GM23338 (cell line): ENCODE data around the gene ZSWIM5. TPM values are rescaled to one million over a fixed set of nuclear protein-coding genes. Genes with fewer than 3 reads are reported as not detected.
"Not testable (repeated sequence)": the region's sequence is repeated elsewhere in the genome, so short reads cannot be mapped to it uniquely, and the experiment has no call there.

Experiments
- ATAC-seq: fragments of 200-7000 bp; cut with Tn5 transposase; 3 replicates; pipeline ENCODE4 v1.9.1; 2020
- DNase-seq: peaks from one replicate; pipeline ENCODE4 v3.0.0-alpha.2; 2015; ENCODE audit warnings: low spot score
- H2AFZ ChIP-seq: fragments of 200-600 bp; sonication (generic); 2 replicates; pipeline ENCODE4 v1.8.0; 2016; ENCODE audit warnings: antibody characterized with exemption, mild to moderate bottlenecking, moderate library complexity
- H3F3A ChIP-seq: fragments of 200-600 bp; sonication (generic); replicated peaks from 2 replicates; pipeline ENCODE4 v1.8.0; 2017; ENCODE audit warnings: antibody characterized with exemption, mixed run types, low read depth
- H3K27ac ChIP-seq: fragments of 200-600 bp; sonication (generic); 2 replicates; pipeline ENCODE4 v1.6.1; 2016; ENCODE audit warnings: low read depth
- H3K27me3 ChIP-seq: fragments of 200-600 bp; sonication (generic); 2 replicates; pipeline ENCODE4 v1.8.0; 2016; ENCODE audit warnings: mild to moderate bottlenecking, mixed run types, moderate library complexity; ENCODE audit not compliant: insufficient read depth
- H3K36me3 ChIP-seq: fragments of 200-600 bp; sonication (generic); 2 replicates; pipeline ENCODE4 v1.8.0; 2016; ENCODE audit warnings: mild to moderate bottlenecking; ENCODE audit not compliant: insufficient read depth
- H3K4me1 ChIP-seq: fragments of 200-600 bp; sonication (generic); 2 replicates; pipeline ENCODE4 v1.8.0; 2016; ENCODE audit warnings: mild to moderate bottlenecking, moderate library complexity; ENCODE audit not compliant: insufficient read depth
- H3K4me2 ChIP-seq: fragments of 200-600 bp; sonication (generic); 2 replicates; pipeline ENCODE4 v1.7.1; 2017; ENCODE audit warnings: mixed run types
- H3K4me3 ChIP-seq: fragments of 200-600 bp; sonication (generic); 2 replicates; pipeline ENCODE4 v1.6.1; 2016; ENCODE audit warnings: mixed run types
- H3K79me2 ChIP-seq: fragments of 200-600 bp; sonication (generic); replicated peaks from 2 replicates; pipeline ENCODE4 v1.8.0; 2017; ENCODE audit warnings: mild to moderate bottlenecking; ENCODE audit not compliant: insufficient read depth
- H3K9me2 ChIP-seq: fragments of 200-600 bp; sonication (generic); 2 replicates; pipeline ENCODE4 v1.8.0; 2017; ENCODE audit not compliant: insufficient read depth
- H4K20me1 ChIP-seq: fragments of 200-600 bp; sonication (generic); replicated peaks from 2 replicates; pipeline ENCODE4 v1.8.0; 2017; ENCODE audit warnings: mild to moderate bottlenecking; ENCODE audit not compliant: insufficient read depth
- H3K27ac Mint-ChIP-seq: 2 replicates; pipeline ENCODE4 v1.8.0; 2020; ENCODE audit warnings: inconsistent platforms, mild to moderate bottlenecking, moderate library complexity, mixed read lengths
- H3K27me3 Mint-ChIP-seq: 3 replicates; pipeline ENCODE4 v1.8.0; 2022; ENCODE audit warnings: low read depth, mild to moderate bottlenecking, moderate library complexity, mixed read lengths, inconsistent platforms; ENCODE audit not compliant: insufficient read depth, poor library complexity
- H3K36me3 Mint-ChIP-seq: 3 replicates; pipeline ENCODE4 v1.8.0; 2021; ENCODE audit warnings: low read depth, mild to moderate bottlenecking, inconsistent platforms, moderate library complexity, mixed read lengths
- H3K4me1 Mint-ChIP-seq: 3 replicates; pipeline ENCODE4 v1.8.0; 2020; ENCODE audit warnings: mild to moderate bottlenecking, inconsistent platforms, mixed read lengths
- H3K4me3 Mint-ChIP-seq: 3 replicates; pipeline ENCODE4 v1.8.0; 2021; ENCODE audit warnings: moderate library complexity, mild to moderate bottlenecking, inconsistent platforms, mixed read lengths
- H3K9me3 Mint-ChIP-seq: 3 replicates; pipeline ENCODE4 v1.8.0; 2020; ENCODE audit warnings: moderate library complexity, mild to moderate bottlenecking, inconsistent platforms, mixed read lengths
- CREB1 ChIP-seq: fragments of 250-450 bp; sonication (Bioruptor Pico); IDR thresholded peaks from 2 replicates; pipeline ENCODE4 v1.5.0; 2020; ENCODE audit warnings: low read depth, mild to moderate bottlenecking, moderate library complexity
- EZH2phosphoT487 ChIP-seq: fragments of 200-600 bp; sonication (generic); IDR thresholded peaks from one replicate; pipeline ENCODE4 v1.8.1; 2018; ENCODE audit warnings: antibody characterized with exemption; ENCODE audit not compliant: unreplicated experiment
- JUNB ChIP-seq: IDR thresholded peaks from one replicate; pipeline ENCODE4 v1.6.1; 2016; ENCODE audit warnings: antibody characterized with exemption; ENCODE audit not compliant: unreplicated experiment
- POLR2AphosphoS5 ChIP-seq: IDR thresholded peaks from 2 replicates; pipeline ENCODE4 v1.6.1; 2016; ENCODE audit warnings: antibody characterized with exemption, low read depth
- STAT1 ChIP-seq: IDR thresholded peaks from one replicate; pipeline ENCODE4 v1.6.1; 2016; ENCODE audit warnings: antibody characterized with exemption; ENCODE audit not compliant: unreplicated experiment
- ZNF331 ChIP-seq: fragments of 250-450 bp; sonication (Bioruptor Pico); IDR thresholded peaks from 2 replicates; pipeline ENCODE4 v1.5.0; 2020; ENCODE audit warnings: low read depth, mild to moderate bottlenecking, moderate library complexity
- polyA plus RNA-seq: library from polyadenylated mRNA; unstranded; fragments of >200 nt; fragmentation: Nextera tagmentation; extraction: Ambion mirVana; gene quantifications from 2 replicates; pipeline ENCODE4 v1.2.1, GENCODE V29; 2016
- total RNA-seq: library from RNA; depleted of rRNA; stranded (reverse); fragments of >200 nt; shearing (Covaris generic); gene quantifications from 2 replicates; pipeline ENCODE4 v1.2.3, GENCODE V29; 2014
- TF ChIP-seq, protein P1 (sequence below), 2 experiments: fragments of 200-600 bp in 1 of 2; sonication (generic) in 1 of 2; conservative IDR thresholded peaks; 2 replicates each; pipeline versions ENCODE4 v1.5.1 to v1.6.1; 2016 to 2017; ENCODE audit warnings: antibody characterized with exemption in 2 of 2, low read depth in 2 of 2, mild to moderate bottlenecking in 2 of 2, moderate library complexity in 1 of 2
- TF ChIP-seq, protein P2 (sequence below): fragments of 250-450 bp; sonication (Bioruptor Pico); IDR thresholded peaks from 2 replicates; pipeline ENCODE4 v1.5.0; 2020; ENCODE audit warnings: mild to moderate bottlenecking, moderate library complexity

The ZSWIM5 gene
- total and polyA plus RNA-seq, 2 experiments from 2014 or later, result 0.65 to 3.6 TPM

DNA sequence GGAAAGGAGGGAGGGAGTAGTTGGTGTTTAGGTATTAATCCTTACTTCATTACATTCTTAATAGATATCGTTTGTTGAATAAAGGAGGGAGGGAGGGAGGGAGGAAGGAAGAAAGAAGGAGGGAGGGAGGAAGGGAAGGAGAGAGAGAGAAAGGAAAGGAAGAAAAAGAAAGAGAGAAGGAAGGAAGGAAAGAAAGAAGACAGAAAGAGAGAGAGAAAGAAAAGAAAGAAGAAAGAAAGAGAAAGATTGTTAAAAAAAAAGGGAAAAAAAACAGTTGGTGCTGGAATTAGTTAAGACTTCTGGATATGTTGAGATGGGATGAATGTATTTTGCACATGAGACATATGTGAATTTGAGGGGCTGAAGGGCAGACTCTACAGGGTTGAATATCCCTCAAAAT lies 44.1 kb upstream of the ZSWIM5 start (continued):
- TF ChIP-seq, protein P1, sequence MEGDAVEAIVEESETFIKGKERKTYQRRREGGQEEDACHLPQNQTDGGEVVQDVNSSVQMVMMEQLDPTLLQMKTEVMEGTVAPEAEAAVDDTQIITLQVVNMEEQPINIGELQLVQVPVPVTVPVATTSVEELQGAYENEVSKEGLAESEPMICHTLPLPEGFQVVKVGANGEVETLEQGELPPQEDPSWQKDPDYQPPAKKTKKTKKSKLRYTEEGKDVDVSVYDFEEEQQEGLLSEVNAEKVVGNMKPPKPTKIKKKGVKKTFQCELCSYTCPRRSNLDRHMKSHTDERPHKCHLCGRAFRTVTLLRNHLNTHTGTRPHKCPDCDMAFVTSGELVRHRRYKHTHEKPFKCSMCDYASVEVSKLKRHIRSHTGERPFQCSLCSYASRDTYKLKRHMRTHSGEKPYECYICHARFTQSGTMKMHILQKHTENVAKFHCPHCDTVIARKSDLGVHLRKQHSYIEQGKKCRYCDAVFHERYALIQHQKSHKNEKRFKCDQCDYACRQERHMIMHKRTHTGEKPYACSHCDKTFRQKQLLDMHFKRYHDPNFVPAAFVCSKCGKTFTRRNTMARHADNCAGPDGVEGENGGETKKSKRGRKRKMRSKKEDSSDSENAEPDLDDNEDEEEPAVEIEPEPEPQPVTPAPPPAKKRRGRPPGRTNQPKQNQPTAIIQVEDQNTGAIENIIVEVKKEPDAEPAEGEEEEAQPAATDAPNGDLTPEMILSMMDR (conservative IDR thresholded peaks at IDR 0.05; ENCODE audit: low read depth in 2 of 2), result no peak
- no peak for TF ChIP-seq POLR2AphosphoS5
- no peak for TF ChIP-seq JUNB
- no peak for TF ChIP-seq EZH2phosphoT487
- TF ChIP-seq, protein P2, sequence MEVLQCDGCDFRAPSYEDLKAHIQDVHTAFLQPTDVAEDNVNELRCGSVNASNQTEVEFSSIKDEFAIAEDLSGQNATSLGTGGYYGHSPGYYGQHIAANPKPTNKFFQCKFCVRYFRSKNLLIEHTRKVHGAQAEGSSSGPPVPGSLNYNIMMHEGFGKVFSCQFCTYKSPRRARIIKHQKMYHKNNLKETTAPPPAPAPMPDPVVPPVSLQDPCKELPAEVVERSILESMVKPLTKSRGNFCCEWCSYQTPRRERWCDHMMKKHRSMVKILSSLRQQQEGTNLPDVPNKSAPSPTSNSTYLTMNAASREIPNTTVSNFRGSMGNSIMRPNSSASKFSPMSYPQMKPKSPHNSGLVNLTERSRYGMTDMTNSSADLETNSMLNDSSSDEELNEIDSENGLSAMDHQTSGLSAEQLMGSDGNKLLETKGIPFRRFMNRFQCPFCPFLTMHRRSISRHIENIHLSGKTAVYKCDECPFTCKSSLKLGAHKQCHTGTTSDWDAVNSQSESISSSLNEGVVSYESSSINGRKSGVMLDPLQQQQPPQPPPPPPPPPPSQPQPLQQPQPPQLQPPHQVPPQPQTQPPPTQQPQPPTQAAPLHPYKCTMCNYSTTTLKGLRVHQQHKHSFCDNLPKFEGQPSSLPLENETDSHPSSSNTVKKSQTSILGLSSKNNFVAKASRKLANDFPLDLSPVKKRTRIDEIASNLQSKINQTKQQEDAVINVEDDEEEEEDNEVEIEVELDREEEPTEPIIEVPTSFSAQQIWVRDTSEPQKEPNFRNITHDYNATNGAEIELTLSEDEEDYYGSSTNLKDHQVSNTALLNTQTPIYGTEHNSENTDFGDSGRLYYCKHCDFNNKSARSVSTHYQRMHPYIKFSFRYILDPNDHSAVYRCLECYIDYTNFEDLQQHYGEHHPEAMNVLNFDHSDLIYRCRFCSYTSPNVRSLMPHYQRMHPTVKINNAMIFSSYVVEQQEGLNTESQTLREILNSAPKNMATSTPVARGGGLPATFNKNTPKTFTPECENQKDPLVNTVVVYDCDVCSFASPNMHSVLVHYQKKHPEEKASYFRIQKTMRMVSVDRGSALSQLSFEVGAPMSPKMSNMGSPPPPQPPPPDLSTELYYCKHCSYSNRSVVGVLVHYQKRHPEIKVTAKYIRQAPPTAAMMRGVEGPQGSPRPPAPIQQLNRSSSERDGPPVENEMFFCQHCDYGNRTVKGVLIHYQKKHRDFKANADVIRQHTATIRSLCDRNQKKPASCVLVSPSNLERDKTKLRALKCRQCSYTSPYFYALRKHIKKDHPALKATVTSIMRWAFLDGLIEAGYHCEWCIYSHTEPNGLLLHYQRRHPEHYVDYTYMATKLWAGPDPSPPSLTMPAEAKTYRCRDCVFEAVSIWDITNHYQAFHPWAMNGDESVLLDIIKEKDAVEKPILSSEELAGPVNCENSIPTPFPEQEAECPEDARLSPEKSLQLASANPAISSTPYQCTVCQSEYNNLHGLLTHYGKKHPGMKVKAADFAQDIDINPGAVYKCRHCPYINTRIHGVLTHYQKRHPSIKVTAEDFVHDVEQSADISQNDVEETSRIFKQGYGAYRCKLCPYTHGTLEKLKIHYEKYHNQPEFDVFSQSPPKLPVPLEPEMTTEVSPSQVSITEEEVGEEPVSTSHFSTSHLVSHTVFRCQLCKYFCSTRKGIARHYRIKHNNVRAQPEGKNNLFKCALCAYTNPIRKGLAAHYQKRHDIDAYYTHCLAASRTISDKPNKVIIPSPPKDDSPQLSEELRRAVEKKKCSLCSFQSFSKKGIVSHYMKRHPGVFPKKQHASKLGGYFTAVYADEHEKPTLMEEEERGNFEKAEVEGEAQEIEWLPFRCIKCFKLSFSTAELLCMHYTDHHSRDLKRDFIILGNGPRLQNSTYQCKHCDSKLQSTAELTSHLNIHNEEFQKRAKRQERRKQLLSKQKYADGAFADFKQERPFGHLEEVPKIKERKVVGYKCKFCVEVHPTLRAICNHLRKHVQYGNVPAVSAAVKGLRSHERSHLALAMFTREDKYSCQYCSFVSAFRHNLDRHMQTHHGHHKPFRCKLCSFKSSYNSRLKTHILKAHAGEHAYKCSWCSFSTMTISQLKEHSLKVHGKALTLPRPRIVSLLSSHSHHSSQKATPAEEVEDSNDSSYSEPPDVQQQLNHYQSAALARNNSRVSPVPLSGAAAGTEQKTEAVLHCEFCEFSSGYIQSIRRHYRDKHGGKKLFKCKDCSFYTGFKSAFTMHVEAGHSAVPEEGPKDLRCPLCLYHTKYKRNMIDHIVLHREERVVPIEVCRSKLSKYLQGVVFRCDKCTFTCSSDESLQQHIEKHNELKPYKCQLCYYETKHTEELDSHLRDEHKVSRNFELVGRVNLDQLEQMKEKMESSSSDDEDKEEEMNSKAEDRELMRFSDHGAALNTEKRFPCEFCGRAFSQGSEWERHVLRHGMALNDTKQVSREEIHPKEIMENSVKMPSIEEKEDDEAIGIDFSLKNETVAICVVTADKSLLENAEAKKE, result no peak
- no peak for TF ChIP-seq ZNF331 (CRISPR knock-in tag)
- TF ChIP-seq CREB1 (CRISPR knock-in tag), result no peak
- no peak for TF ChIP-seq STAT1

DNA sequence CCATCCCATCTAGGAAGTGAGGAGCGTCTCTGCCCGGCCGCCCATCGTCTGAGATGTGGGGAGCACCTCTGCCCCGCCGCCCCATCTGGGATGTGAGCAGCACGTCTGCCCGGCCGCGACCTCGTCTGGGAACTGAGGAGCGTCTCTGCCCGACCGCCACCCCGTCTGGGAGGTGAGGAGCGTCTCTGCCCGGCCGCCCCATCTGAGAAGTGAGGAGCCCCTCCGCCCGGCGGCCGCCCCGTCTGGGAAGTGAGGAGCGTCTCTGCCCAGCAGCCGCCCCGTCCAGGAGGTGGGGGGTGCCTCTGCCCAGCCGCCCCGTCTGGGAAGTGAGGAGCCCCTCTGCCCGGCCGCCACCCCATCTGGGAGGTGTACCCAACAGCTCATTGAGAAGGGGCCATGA lies 41.6 kb upstream of the ZSWIM5 start:
- not testable (repeated sequence) for H3K27ac ChIP-seq, DNase-seq, H3K79me2 ChIP-seq, H3K4me2 ChIP-seq, H3K36me3 ChIP-seq, H3K27ac Mint-ChIP-seq, H3F3A ChIP-seq, H3K9me2 ChIP-seq, H2AFZ ChIP-seq, H3K4me1 Mint-ChIP-seq, H3K4me3 ChIP-seq, H3K27me3 ChIP-seq, H3K27me3 Mint-ChIP-seq, H3K36me3 Mint-ChIP-seq, H3K4me3 Mint-ChIP-seq, ATAC-seq, H4K20me1 ChIP-seq, H3K4me1 ChIP-seq
- peaks cover 29% of the 10 kb centered on the region for H3K9me3 Mint-ChIP-seq
